Breast epithelium (tissue), 3 donors: ENCODE measurements around the gene ABHD8.

Experiments used
- POLR2A ChIP-seq: fragments of 450-650 bp; IDR thresholded peaks from one replicate; pipeline ENCODE4 v1.6.1; 2016; ENCODE audit warnings: antibody characterized with exemption, mild to moderate bottlenecking, moderate library complexity
- POLR2AphosphoS5 ChIP-seq, 3 donors: sonication (generic); formaldehyde crosslinking; IDR thresholded peaks; one replicate each; pipeline ENCODE4 v1.6.1; 2017; ENCODE audit warnings: antibody characterized with exemption in 3 of 3
- TF ChIP-seq, protein P1 (sequence below), 3 donors: fragments of 450-650 bp; IDR thresholded peaks; one replicate each; pipeline ENCODE4 v1.5.1; 2016 to 2017; ENCODE audit warnings: antibody characterized with exemption in 3 of 3, mild to moderate bottlenecking in 3 of 3, moderate library complexity in 3 of 3

DNA sequence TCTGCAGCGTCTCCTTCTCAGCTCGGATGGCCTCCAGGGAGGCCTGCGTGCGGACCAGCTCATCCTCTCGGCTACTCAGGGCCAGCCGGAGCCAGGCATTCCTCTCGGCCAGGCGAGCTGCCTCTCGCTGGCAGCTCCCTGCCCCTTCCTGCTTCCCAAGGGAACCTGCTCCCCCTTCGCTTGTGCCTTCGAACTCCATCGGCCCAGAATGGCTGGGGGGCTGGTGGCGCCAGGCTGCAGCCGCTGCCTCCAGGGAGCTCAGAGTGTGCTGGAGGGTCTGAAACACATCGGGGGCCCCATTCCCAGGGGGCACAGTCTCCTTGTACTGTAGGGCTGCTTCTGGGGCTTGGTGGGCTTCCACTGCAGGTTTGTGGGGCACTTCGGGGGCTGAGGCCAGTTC, 40.7 kb downstream of the ABHD8 start:
- TF ChIP-seq, protein P1, sequence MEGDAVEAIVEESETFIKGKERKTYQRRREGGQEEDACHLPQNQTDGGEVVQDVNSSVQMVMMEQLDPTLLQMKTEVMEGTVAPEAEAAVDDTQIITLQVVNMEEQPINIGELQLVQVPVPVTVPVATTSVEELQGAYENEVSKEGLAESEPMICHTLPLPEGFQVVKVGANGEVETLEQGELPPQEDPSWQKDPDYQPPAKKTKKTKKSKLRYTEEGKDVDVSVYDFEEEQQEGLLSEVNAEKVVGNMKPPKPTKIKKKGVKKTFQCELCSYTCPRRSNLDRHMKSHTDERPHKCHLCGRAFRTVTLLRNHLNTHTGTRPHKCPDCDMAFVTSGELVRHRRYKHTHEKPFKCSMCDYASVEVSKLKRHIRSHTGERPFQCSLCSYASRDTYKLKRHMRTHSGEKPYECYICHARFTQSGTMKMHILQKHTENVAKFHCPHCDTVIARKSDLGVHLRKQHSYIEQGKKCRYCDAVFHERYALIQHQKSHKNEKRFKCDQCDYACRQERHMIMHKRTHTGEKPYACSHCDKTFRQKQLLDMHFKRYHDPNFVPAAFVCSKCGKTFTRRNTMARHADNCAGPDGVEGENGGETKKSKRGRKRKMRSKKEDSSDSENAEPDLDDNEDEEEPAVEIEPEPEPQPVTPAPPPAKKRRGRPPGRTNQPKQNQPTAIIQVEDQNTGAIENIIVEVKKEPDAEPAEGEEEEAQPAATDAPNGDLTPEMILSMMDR (IDR thresholded peaks at IDR 0.05): no peak
- no peak for TF ChIP-seq POLR2A
- no peak for TF ChIP-seq POLR2AphosphoS5 (IDR thresholded peaks at IDR 0.05)
